OCI-LY7 (cell line): ENCODE data around the gene SLC39A10.

Experiments
- EZH2phosphoT487 ChIP-seq: fragments of 200-600 bp; sonication (generic); IDR thresholded peaks from 2 replicates; pipeline ENCODE4 v1.6.1; 2018; ENCODE audit warnings: low read depth, borderline replicate concordance, mild to moderate bottlenecking, mixed run types, antibody characterized with exemption, low read length, moderate library complexity, mixed read lengths
- TF ChIP-seq, protein P1 (sequence below): fragments of 200-600 bp; sonication (generic); conservative IDR thresholded peaks from 2 replicates; pipeline ENCODE4 v1.5.1; 2014; ENCODE audit warnings: mild to moderate bottlenecking, antibody characterized with exemption, low read length, moderate library complexity, mixed read lengths

DNA sequence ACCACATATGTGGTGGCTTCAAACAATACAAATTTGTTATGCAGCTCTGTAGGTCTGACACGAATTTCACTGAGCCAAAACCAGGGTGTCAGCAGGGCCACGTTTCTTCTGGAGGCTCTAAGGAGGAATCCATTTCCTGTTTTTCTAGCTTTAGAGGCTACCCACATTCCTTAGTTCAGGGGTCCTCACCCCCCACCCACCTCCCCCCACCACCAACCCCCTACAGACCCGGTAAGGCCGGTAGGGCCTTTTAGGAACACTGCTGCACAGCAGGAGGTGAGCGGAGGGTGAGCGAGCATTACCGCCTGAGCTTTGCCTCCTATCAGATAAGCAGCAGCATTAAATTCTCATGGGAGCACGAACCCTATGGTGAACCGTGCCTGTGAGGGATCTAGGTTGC, 10.6 kb upstream of the SLC39A10 start:
- TF ChIP-seq, protein P1, sequence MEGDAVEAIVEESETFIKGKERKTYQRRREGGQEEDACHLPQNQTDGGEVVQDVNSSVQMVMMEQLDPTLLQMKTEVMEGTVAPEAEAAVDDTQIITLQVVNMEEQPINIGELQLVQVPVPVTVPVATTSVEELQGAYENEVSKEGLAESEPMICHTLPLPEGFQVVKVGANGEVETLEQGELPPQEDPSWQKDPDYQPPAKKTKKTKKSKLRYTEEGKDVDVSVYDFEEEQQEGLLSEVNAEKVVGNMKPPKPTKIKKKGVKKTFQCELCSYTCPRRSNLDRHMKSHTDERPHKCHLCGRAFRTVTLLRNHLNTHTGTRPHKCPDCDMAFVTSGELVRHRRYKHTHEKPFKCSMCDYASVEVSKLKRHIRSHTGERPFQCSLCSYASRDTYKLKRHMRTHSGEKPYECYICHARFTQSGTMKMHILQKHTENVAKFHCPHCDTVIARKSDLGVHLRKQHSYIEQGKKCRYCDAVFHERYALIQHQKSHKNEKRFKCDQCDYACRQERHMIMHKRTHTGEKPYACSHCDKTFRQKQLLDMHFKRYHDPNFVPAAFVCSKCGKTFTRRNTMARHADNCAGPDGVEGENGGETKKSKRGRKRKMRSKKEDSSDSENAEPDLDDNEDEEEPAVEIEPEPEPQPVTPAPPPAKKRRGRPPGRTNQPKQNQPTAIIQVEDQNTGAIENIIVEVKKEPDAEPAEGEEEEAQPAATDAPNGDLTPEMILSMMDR = no peak
- TF ChIP-seq EZH2phosphoT487 = no peak
